ENCODE measurements around the gene NAALADL2.

- TF ChIP-seq, protein P1, sequence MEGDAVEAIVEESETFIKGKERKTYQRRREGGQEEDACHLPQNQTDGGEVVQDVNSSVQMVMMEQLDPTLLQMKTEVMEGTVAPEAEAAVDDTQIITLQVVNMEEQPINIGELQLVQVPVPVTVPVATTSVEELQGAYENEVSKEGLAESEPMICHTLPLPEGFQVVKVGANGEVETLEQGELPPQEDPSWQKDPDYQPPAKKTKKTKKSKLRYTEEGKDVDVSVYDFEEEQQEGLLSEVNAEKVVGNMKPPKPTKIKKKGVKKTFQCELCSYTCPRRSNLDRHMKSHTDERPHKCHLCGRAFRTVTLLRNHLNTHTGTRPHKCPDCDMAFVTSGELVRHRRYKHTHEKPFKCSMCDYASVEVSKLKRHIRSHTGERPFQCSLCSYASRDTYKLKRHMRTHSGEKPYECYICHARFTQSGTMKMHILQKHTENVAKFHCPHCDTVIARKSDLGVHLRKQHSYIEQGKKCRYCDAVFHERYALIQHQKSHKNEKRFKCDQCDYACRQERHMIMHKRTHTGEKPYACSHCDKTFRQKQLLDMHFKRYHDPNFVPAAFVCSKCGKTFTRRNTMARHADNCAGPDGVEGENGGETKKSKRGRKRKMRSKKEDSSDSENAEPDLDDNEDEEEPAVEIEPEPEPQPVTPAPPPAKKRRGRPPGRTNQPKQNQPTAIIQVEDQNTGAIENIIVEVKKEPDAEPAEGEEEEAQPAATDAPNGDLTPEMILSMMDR (IDR thresholded peaks at IDR 0.05): no peak
- no peak for TF ChIP-seq POLR2A (IDR thresholded peaks at IDR 0.05)
These were observed 211.8 kb downstream of the NAALADL2 start for GRCh38 chr3:175070946-175071345.

All from uterus (tissue), 2 donors.